ENCODE data around the gene FOXE1.

Gene FOXE1

DNA sequence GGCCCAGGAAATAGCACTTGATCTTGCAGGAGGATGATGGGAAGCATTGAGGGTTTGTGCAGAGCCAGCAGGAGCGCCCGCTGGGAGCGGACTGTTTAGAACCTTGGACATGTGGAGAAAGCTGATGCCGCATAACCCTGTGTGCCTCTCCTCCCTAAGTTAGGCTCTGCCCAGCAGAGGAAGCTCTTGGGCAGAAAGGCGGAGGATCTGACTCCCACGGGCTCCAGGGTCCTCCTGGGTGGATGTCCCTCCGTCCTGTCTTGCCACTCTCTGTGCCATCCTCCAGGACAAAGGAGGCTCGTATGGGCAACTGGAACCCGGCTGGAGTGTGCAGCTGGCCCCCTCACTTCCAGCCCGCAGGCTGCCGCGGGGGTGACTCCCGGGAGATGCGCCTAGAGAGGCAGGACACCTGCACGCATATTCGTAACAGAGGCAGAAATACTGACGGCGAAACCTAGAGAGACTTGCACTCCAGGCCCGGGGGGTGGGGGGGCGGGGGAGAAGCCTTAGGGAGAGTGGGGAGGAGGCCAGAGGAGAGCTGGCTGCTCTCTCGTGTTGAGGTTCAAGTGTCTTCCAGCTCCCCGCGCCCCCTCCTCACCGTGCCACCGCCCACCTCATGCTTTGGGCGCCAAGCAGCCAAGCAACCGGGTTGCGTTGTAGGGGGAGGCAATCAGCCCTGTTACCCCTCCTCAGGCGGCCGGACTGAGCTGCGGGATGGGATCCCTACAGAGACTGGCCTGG lies 5.4 kb upstream of the FOXE1 start:
- no peak overlapping the region for H3K4me3 ChIP-seq
- H3K27ac ChIP-seq, result no peak overlapping the region

DNA sequence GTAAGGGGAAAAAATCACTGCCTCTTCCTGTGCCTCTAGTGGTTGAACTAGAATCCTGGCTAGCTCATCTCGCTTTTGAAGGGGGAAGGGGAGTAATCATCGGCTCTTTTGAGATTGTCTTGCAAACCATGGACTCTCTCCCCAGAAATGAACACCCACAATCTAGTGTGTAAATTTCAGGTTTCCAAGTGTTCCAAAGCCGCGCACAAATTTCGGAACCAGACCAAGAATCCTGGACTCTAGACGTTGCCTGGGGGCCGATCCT lies 4.9 kb upstream of the FOXE1 start:
- H3K27ac ChIP-seq, result no peak overlapping the region
- H3K4me3 ChIP-seq, result peak overlapping the region in 3 of 7 experiments; percentile 6 to 26 (median 6)

DNA sequence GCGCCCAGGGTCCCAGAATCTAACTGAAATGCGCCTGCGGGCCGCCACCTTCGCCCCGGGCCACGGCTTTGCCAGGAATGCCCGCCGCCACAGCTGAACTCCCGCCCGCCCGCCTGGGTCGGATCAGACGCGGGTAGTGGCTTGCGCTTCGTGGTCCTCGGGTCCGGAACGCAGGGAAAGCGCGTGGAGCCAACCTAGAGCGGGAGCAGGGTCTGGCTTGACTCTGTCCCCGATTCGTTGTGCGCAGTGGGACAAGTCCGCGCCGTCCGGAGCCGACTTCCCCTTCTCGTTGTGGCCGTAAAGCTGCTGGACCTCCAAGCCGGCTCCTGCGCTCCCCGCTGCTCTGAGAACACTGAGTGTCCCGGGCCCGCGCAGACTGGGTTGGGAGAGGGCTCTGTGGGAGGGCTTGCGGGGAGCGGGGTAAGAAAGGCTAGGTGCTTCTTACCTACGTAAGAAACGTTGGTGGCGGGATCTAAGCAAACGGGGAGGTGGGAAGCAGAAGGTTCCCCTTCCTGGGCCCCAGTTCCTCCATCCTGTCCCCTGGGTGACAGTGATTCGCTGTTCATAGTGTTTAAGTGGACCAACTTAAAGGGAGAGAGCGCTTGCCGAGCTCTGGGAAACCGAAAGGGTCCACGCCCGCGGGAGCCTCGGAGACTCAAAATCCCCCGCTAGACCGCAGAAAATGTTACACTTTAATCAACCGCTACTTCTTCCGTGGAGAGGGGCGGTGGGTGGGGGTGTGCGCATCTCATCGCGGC lies 4.4 kb upstream of the FOXE1 start:
- H3K4me3 ChIP-seq, result peak overlapping the region in 4 of 7 experiments; percentile 6 to 26 (median 9)
- H3K27ac ChIP-seq, result no peak overlapping the region

DNA sequence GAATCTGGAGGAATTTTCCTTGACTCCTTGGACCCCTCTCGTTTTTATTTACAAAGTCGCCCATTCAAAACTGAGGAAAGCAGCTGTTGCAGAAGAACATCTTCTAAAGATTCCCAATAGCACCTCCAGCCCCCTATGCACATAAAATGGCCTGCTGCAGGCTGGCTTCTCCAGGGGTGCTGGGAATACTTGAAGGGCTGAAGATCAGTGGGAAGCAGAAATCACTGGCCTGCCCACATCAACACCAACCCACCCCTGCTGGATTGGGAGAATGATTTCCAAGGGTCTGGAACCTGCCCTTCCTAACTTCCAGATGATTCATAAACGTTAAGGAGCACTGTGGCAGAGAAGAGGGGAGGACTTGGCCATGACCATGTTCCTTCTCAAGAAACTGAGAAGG lies 3.0 kb upstream of the FOXE1 start:
- no peak overlapping the region for H3K27ac ChIP-seq
- no peak overlapping the region for H3K4me3 ChIP-seq

DNA sequence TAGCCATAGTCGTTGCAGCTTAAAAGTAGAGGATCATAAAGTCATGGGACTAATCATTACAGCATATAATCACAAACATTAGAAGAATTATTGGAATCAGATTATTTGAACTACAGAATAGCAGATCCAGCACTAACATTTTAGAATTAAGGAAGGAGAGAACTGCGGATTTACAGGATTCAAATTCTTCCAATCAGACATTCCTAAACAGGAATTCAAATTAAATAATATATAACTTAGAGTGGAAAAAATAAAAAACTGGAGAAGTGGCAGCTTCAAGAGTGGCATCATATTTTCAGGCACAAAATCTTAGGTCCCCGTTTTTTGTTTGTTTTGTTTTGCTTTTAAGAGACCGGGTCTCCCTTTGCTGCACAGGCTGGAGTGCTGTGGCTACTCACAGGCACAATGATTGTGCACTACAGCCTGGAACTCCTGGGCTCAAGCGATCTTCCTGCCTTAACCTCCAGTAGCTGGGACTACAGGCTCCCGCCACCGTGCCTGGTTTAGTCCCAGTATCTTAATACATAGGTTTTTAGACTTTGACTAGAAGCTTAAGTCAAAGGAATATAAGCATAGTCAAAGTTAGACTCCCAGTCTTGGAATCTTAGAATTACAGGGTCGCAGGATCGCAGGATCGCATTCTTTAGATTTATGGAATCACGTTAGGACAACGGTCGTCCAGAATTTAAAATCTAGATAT lies 2.1 kb upstream of the FOXE1 start:
- Histone ChIP-seq H3K27ac (no peak overlapping the region), H3K4me3 (no peak overlapping the region)

DNA sequence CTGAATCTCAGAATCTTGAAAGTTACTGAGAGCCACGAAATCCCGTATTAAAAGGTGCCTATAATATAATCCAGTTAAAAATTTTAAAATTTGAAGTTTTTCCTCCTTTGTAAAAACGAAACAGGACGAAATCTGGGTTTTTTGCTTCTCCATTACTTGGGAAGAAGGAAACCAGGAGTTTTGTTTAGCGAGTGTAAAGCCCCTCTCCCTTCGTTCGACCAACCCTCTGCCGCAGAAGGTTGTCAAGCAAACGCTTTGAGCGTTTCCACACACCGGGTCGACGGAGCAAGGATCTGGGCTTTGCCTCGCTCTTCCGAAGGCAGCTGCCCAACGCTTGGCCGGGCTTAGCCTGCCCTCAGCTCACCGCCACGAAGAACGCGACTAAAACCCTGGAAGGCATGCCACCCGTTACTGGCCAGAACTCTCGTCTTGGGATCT lies 1.6 kb upstream of the FOXE1 start:
- Histone ChIP-seq H3K4me3 (peak overlapping the region in 3 of 7 experiments; percentile 53 to 64 (median 58)), H3K27ac (no peak overlapping the region)

DNA sequence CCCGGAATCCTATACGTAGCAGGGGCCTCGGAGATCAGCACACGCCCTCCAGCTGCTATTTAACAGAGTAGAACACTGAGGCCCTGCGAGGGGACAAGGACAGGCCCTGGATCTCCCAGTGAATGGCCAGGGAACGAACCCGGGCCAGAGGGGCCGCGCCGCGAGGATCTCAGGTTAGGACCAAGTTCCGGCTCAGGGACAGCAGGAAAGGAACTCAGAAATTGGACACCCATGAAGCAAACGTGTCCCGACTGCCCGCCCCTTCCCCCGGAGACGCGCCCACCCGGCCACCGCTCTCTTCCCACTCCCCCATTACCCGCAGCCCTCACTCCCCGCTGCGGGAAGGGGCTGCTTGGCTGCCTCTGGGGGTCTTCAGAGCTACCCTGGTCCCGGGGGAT lies 1.0 kb upstream of the FOXE1 start:
- H3K4me3 ChIP-seq, result peak overlapping the region in 3 of 7 experiments; percentile 53 to 64 (median 58)
- H3K27ac ChIP-seq, result no peak overlapping the region

DNA sequence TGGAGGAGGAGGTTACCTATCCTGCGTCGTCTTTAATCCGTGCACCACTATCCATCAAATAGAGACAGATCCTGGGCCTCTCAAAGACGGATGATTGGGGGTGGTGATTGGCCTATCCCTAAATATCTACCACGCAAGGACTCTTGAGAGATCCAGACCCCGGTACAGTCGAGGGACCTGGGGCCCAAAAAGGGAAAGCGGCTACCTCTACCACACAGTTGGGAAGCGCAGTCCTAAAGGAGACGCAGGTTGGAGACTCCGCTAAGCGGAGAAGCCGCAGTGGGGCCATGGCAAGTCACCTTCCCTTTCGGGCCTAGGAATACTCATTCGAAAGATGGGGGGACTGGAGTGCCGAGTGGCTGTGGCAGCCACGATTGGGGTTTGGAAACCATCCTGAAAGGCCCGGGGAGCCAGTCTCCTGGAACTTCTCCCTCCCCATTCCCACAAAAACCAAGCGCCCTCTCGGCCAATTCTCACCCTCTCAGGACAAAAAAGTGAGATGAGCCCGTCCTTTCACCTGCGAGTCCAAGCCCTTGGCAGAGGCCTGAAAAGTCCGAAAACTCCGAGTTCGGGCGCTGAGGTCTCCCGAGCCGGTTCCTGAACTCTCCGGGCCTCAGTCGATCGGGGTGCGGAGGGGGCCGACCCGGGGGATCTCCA lies 499 bp upstream of the FOXE1 start:
- H3K4me3 ChIP-seq, result peak overlapping the region; percentile 23 to 64 (median 52)
- H3K27ac ChIP-seq, result peak overlapping the region in 3 of 21 experiments; percentile 20 to 80 (median 22)

DNA sequence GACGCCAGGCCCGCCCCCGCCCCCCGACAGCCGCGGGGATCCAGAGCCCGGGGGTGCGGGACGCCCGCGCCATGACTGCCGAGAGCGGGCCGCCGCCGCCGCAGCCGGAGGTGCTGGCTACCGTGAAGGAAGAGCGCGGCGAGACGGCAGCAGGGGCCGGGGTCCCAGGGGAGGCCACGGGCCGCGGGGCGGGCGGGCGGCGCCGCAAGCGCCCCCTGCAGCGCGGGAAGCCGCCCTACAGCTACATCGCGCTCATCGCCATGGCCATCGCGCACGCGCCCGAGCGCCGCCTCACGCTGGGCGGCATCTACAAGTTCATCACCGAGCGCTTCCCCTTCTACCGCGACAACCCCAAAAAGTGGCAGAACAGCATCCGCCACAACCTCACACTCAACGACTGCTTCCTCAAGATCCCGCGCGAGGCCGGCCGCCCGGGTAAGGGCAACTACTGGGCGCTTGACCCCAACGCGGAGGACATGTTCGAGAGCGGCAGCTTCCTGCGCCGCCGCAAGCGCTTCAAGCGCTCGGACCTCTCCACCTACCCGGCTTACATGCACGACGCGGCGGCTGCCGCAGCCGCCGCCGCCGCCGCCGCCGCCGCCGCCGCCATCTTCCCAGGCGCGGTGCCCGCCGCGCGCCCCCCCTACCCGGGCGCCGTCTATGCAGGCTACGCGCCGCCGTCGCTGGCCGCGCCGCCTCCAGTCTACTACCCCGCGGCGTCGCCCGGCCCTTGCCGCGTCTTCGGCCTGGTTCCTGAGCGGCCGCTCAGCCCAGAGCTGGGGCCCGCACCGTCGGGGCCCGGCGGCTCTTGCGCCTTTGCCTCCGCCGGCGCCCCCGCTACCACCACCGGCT lies 1.0 kb downstream of the FOXE1 start:
- peak overlapping the region in 8 of 21 experiments; percentile 1 to 80 (median 37) for H3K27ac ChIP-seq
- H3K4me3 ChIP-seq, result peak overlapping the region; percentile 23 to 64 (median 52)

DNA sequence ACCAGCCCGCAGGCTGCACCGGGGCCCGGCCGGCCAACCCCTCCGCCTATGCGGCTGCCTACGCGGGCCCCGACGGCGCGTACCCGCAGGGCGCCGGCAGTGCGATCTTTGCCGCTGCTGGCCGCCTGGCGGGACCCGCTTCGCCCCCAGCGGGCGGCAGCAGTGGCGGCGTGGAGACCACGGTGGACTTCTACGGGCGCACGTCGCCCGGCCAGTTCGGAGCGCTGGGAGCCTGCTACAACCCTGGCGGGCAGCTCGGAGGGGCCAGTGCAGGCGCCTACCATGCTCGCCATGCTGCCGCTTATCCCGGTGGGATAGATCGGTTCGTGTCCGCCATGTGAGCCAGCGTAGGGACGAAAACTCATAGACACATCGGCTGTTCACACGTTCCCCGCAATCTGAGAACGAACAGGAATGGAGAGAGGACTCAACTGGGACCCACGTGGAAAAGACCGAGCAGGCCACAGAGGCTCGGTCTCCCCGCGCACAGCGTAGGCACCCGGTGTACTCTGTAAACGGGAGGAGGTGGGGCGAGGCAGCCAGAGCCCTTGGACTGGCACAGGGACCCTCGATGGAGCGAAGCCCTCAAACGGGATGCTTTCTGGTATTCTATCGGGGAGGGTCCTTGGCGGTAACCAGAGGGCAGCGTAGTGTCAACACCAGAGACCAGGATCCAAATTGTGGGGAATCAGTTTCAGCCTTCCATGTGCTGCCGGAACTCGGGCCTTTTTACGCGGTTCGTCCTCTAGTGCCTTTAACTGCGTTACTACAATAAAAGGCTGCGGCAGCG lies 1.9 kb downstream of the FOXE1 start:
- H3K27ac ChIP-seq, result peak overlapping the region in 2 of 21 experiments; percentile 42 to 80
- H3K4me3 ChIP-seq, result peak overlapping the region in 6 of 7 experiments; percentile 18 to 64 (median 52)

DNA sequence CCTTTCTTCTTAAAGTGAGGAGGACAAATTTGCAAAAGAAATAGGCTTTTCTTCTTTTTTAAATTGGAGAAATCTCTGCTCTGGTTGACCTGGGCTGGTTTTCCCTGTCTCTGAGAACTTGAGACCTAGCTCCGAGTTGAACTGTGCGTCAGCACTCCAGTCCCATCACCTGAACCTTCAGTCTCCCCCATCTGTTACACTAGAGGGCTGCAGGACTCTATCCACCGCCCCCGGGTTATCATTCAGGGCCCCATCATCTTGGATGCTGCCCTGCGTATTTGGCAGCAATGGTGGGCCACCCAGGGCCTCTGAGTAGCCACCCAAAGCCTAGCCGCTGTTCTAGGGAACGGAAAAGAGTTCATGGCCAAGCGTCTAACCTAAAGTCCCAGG lies 2.5 kb downstream of the FOXE1 start:
- Histone ChIP-seq H3K4me3 (peak overlapping the region in 2 of 7 experiments; percentile 3 to 64), H3K27ac (no peak overlapping the region)

DNA sequence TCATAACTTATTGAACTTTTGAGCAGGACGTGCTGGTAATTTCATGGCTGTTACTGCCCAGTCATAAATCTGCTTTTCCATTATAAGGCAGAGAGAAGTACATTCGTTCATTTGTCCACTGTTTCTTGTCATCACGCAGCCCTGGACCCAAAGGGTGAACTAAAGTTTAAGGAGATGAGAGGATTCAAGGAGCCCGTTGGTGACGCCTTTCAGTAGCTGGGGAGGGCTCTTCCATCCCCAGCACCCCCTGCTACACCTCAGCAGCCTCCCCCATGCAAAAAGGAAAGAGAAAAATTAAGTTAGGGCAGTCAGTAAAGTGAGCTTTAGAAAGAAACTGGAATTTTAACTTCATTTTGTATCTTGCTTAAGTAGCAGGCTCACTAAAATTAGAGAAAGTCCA lies 2.9 kb downstream of the FOXE1 start:
- H3K27ac ChIP-seq, result no peak overlapping the region
- peak overlapping the region in 2 of 7 experiments; percentile 3 to 64 for H3K4me3 ChIP-seq

DNA sequence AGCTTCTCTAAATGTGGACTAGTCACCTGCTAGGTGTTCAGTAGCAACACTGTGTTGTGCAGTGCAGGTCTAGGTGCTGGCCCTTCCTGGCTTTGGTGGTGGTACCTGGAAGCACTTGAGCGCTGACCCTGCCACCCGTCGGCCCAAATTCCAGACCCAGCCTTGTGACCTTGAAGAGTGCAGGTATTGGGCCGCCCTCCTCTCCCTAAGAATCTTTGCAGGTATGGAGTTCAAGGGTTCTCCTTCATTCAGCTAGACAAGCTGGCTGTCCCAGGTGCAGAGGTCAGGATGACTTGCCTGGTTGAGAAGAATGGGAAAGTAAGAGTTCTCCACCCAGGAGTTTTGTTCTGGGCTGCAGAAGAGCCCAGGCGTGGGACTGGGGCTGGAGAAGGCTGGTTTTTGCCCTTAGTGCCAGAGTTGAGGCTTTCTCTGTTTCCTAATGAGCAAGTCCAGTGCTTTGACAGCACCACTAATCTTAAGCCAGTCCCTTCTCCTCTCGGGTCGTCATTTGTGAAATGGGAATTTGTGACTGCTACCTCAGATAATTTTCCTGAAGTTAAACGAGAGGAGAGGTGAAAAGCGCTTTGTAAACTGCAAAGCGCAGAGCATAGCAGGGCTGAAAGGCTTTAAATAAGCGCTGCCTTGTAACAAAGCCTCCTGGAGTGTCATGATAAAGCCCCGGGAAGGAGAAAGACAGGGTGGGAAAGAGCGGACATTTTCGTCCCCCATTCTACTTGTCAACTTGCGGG lies 4.0 kb downstream of the FOXE1 start:
- H3K27ac ChIP-seq, result no peak overlapping the region
- peak overlapping the region in 1 of 7 experiments; percentile 16 for H3K4me3 ChIP-seq

DNA sequence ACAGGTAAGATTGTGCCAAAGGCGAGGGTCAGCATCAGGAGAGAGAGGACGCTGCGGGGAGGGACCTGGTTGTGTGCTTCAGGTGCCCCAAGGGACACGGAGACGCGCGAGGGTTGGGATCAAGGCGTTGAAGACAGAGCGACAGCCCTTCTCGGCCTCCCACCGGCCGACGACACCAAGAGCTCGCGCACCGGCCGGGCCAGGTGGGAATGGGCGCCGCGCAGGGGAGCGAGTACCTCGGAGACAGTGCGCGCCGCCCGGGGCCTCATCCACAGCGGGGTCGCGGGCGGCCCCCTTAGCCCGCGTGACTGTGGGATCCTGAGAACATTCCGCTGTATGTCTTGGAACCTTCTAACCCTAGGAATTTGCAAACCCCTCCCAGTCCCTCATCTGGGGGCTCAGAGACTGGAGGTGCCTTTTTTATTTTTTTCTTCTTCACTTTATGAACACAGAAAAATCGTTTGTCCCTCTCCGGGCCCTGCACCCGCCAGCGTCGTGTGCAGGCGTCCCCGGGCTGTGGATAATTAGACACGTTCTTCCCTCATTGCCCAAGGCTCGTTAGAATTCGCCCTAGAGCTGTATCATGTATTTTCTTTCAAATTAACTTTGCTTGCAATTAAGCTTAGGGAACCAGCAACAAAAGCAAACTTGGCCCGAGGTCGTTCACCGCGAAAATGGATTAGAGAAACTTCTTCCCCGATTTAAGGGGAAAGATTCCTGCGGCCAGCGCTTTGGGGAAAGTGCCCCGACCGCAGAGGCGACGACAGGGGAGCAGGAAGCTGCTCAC lies 4.8 kb downstream of the FOXE1 start:
- peak overlapping the region in 1 of 7 experiments; percentile 16 for H3K4me3 ChIP-seq
- H3K27ac ChIP-seq, result no peak overlapping the region

DNA sequence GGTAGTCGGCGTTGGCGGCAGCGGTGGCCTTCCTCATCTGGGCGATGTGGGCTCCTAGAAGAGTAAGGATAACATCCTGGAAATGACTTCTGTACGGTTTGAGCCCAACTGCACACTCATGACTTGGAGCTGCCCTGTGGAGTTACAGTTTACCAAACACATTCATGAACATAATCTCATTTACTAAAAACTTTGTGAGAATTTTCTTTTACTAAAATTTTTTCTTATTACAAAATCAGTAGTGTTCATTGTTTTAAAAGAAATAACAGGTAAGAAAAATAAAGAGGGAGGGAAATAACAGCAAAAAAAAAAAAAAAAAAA lies 5.3 kb downstream of the FOXE1 start:
- Histone ChIP-seq H3K27ac (no peak overlapping the region), H3K4me3 (no peak overlapping the region)

DNA sequence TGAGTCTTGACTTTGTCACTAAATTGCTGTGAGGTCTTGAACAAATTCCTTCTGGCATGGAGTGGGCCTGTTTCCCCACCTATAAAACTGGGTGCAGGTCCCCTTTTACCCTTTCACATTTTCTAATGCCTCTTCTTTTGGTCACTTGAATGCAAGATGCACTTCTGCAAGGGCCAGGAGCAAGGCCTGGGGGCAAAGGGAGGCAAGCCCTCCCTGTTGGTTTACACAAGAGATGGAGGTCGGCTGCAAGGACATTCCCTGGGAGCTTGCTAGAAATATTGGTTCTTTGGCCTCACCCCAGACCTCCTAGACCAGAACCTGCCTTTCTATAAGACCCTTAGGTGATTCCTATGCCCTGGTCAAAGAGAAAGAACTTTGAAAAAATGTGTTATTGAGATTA lies 5.8 kb downstream of the FOXE1 start:
- no peak overlapping the region for H3K27ac ChIP-seq
- H3K4me3 ChIP-seq, result no peak overlapping the region

DNA sequence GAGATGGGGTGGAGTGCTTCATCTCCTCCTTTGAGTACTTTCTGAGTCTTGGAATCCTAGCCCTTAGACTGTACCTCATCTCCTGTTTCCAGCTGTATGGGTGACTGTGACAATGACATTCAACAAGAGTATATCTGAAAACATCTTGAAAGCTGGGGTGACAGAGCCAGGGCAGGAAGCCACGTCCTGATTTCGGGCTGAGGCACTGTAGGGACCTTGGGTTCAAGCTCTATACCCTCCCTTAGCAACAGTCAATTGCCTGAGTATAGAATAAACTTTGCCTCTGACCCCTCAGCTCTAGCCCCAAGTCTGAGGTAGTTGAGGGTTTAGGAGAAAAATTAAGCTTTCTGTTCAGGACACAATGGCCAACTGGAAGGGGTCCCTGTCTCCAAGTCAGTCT lies 6.3 kb downstream of the FOXE1 start:
- Histone ChIP-seq H3K27ac (no peak overlapping the region), H3K4me3 (no peak overlapping the region)
